ENCODE data around the gene PXYLP1. TPM values are rescaled to one million over a fixed set of nuclear protein-coding genes. Genes with fewer than 3 reads are reported as not detected.

Gene PXYLP1
- total and polyA plus RNA-seq, 9 of the 15 experiments (the other 6 are each of a cell fraction or from before 2014, with no cell fraction given) = 0.80 to 2.9 (median 1.3) TPM

GRCh38 chr3:141218926-141219325 lies 12.7 kb upstream of the PXYLP1 start (continued):
- TF ChIP-seq HDAC6 (IDR thresholded peaks at IDR 0.05; ENCODE audit: low read depth, low read length) (no peak), ZFX (CRISPR knock-in tag; IDR thresholded peaks at IDR 0.05) (no peak), ZNF507 (tag; conservative IDR thresholded peaks at IDR 0.05) (no peak), PREB (CRISPR knock-in tag; IDR thresholded peaks at IDR 0.05) (no peak), XRCC4 (IDR thresholded peaks at IDR 0.05; ENCODE audit: extremely low read depth, insufficient read depth, insufficient read length) (no peak), RBBP5 (IDR thresholded peaks at IDR 0.05; ENCODE audit: borderline replicate concordance, insufficient read depth, low read length, poor library complexity, severe bottlenecking) (no peak)

- H3K4me3 ChIP-seq = no peak overlapping the region
- no peaks in the 10 kb centered on the region for H3K79me2 ChIP-seq (ENCODE audit: control insufficient read depth, insufficient read depth, low read length)
- FAIRE-seq (no peak), DNase-seq (ENCODE audit: extremely low read depth in 1 of 4, low spot score in 3 of 4) (no peak), ATAC-seq (no peak)
- H3K9me3 ChIP-seq (replicated peaks; ENCODE audit: control insufficient read depth, insufficient read depth, low read depth, low read length) = no peaks in the 10 kb centered on the region; the same call in 1 of the 2 replicates
- TF ChIP-seq ZNF280A (IDR thresholded peaks at IDR 0.05; ENCODE audit: low read depth, partially characterized antibody) (peak; percentile 52), CC2D1A (IDR thresholded peaks at IDR 0.05) (no peak), CBX3 (IDR thresholded peaks at IDR 0.05; ENCODE audit: borderline replicate concordance in 1 of 2, low read length in 2 of 2) (peak in 1 of 2 experiments; percentile 58; a peak in 1 of 3 replicates), TRIM28 (IDR thresholded peaks at IDR 0.05) (peak; percentile 78; the same call in 1 of the 2 replicates), CBX5 (IDR thresholded peaks at IDR 0.05; ENCODE audit: borderline replicate concordance, low read depth) (peak; percentile 40; the same call in 1 of the 2 replicates), TRIM24 (IDR thresholded peaks at IDR 0.05) (0 out of 4 replicates have a peak, but pooled peaks of 1 of the 2 experiments have one; percentile 23), HDAC6 (IDR thresholded peaks at IDR 0.05; ENCODE audit: low read depth, low read length) (no peak)
- no peaks in the 10 kb centered on the region for H3K9me1 ChIP-seq (ENCODE audit: control insufficient read depth, insufficient read depth, low read length)
- H3K9ac ChIP-seq (ENCODE audit: insufficient read depth in 1 of 2, low read depth in 2 of 2, low read length in 2 of 2) = no peak overlapping the region
- in situ Hi-C loops (cut with MboI) = no loop called here
- no peak overlapping the region for H2AFZ ChIP-seq (ENCODE audit: low read depth, low read length)
- H3K4me2 ChIP-seq (ENCODE audit: insufficient read depth, low read length) = no peak overlapping the region
- ChIA-PET CTCF (ENCODE audit: low intra/inter-chr PET ratio) (no interaction called here), POLR2A (interaction anchor here (0.6 kb wide), 1 partner anchor 23 kb away, joined by 3 read pairs; no protein-coding TSS in a partner anchor)
- BruUV-seq (replicated peaks) = no TSS peak
- intact Hi-C loops (cut with micrococcal nuclease) = no loop called here
- H4K20me1 ChIP-seq (replicated peaks; ENCODE audit: control insufficient read depth, insufficient read depth, low read length) = no peaks in the 10 kb centered on the region
- no peaks in the 10 kb centered on the region for H3K36me3 ChIP-seq (ENCODE audit: control insufficient read depth, insufficient read depth, low read length)
- 0% methylated on average over 2 of the region's 2 CpGs for WGBS (ENCODE audit: insufficient coverage, low coverage, missing lambda C conversion rate)
- H3K27me3 ChIP-seq (ENCODE audit: control insufficient read depth in 2 of 2, insufficient read depth in 2 of 2, low read length in 2 of 2) = peaks cover 0 to 6% of the 10 kb centered on the region in 2 experiments; a peak in 2 of 5 replicates
- no peak overlapping the region for H3K27ac ChIP-seq (ENCODE audit: extremely low read depth, low read depth, low read length)
- H3K4me1 ChIP-seq (replicated peaks in 1 of 2; ENCODE audit: control insufficient read depth in 2 of 2, insufficient read depth in 2 of 2, low read length in 2 of 2) = no peaks in the 10 kb centered on the region
Observed at GRCh38 chr3:141223673-141224166, 7.9 kb upstream of the PXYLP1 start.

Measured in K562 (cell line).